HCT116 (cell line): Measurements from ENCODE around the gene LRRC4C. TPM values are rescaled to one million over a fixed set of nuclear protein-coding genes. Genes with fewer than 3 reads are reported as not detected.

Source experiments
- ATAC-seq: fragments of 200-7000 bp; cut with Tn5 transposase; 2 replicates; pipeline ENCODE4 v1.9.1; 2020; ENCODE audit warnings: mild to moderate bottlenecking, moderate library complexity
- BruUV-seq: library from RNA; stranded (reverse); fragments of 400-500 nt; replicated peaks from 2 replicates; lab custom pipeline; 2021; lab: Mats Ljungman, UMichigan
- CTCF ChIA-PET: fragments of 300-600 bp; sonication (Branson Sonifier 250); formaldehyde crosslinking; loops from one replicate; lab custom pipeline; 2021; ENCODE audit warnings: antibody characterized with exemption; lab: Charles Lee
- POLR2A ChIA-PET: fragments of 300-600, 350-600 bp; sonication (Branson Sonifier 250); formaldehyde crosslinking; loops from one replicate; lab custom pipeline; 2021; ENCODE audit warnings: antibody characterized with exemption; lab: Charles Lee
- RAD21 ChIA-PET, 2 experiments: fragments of 300-600 bp; sonication (Branson Sonifier 250); formaldehyde crosslinking; loops; one replicate each; lab custom pipeline; 2023; ENCODE audit warnings: low total read pairs in 2 of 2; ENCODE audit not compliant: uncharacterized antibody in 2 of 2, unreplicated experiment in 2 of 2, low non-redundant PET in 1 of 2; lab: Charles Lee
- DNase-seq: peaks from one replicate; pipeline ENCODE4 v3.0.0-alpha.2; 2010; ENCODE audit warnings: low read depth, low spot score
- H2AFZ ChIP-seq: fragments of 200-600 bp; shearing (Covaris generic), sonication (generic); 2 replicates; pipeline ENCODE4 v1.6.1; 2017; ENCODE audit warnings: low read depth, mixed run types, mixed read lengths, antibody characterized with exemption, low read length; ENCODE audit not compliant: poor library complexity, severe bottlenecking
- H3K27ac ChIP-seq: 2 replicates; pipeline ENCODE4 v1.5.1; 2012; ENCODE audit warnings: low read depth, low read length
- H3K27me3 ChIP-seq: fragments of 200-600 bp; sonication (generic); 2 replicates; pipeline ENCODE4 v1.6.1; 2016; ENCODE audit warnings: mixed run types, low read length, mixed read lengths; ENCODE audit not compliant: insufficient read depth
- H3K36me3 ChIP-seq, 2 experiments: fragments of 200-500 bp in 1 of 2; fragments of 200-600 bp in 1 of 2; sonication (Bioruptor generic) in 1 of 2; sonication (generic) in 1 of 2; 2 replicates each; pipeline versions ENCODE4 v1.5.1 to v1.6.1; 2014 to 2016; ENCODE audit warnings: low read length in 2 of 2, inconsistent platforms in 1 of 2, mixed read lengths in 1 of 2, mixed run types in 1 of 2; ENCODE audit not compliant: insufficient read depth in 2 of 2, control insufficient read depth in 1 of 2
- H3K4me1 ChIP-seq, 2 experiments: fragments of 200-600 bp in 1 of 2; sonication (generic) in 1 of 2; 2 replicates each; pipeline versions ENCODE4 v1.5.1 to v1.6.1; 2012 to 2017; ENCODE audit warnings: low read length in 2 of 2, inconsistent platforms in 1 of 2, mild to moderate bottlenecking in 1 of 2, mixed read lengths in 1 of 2, mixed run types in 1 of 2, moderate library complexity in 1 of 2; ENCODE audit not compliant: insufficient read depth in 2 of 2, control insufficient read depth in 1 of 2
- H3K4me2 ChIP-seq: fragments of 200-600 bp; sonication (generic); 2 replicates; pipeline ENCODE4 v1.6.1; 2017; ENCODE audit warnings: mixed run types, low read length, mixed read lengths
- H3K4me3 ChIP-seq, 2 experiments: fragments of 200-600 bp in 1 of 2; sonication (generic) in 1 of 2; replicated peaks in 1 of 2; 2 replicates each; pipeline ENCODE4 v1.5.1; 2011 to 2016; ENCODE audit warnings: low read length in 2 of 2, control low read depth in 1 of 2, low read depth in 1 of 2, mild to moderate bottlenecking in 1 of 2, mixed read lengths in 1 of 2, mixed run types in 1 of 2
- H3K79me2 ChIP-seq: fragments of 200-600 bp; sonication (generic); 2 replicates; pipeline ENCODE4 v1.6.1; 2017; ENCODE audit warnings: mild to moderate bottlenecking, mixed run types, low read length, moderate library complexity, mixed read lengths; ENCODE audit not compliant: insufficient read depth
- H3K9ac ChIP-seq: fragments of 200-600 bp; sonication (generic); 2 replicates; pipeline ENCODE4 v1.6.1; 2016; ENCODE audit warnings: low read length, mixed read lengths
- H3K9me2 ChIP-seq: fragments of 200-600 bp; sonication (generic), shearing (Covaris generic); 2 replicates; pipeline ENCODE4 v1.6.1; 2017; ENCODE audit warnings: mixed run types, mild to moderate bottlenecking, moderate library complexity; ENCODE audit not compliant: insufficient read depth
- H3K9me3 ChIP-seq, 2 experiments: fragments of 200-500 bp in 1 of 2; fragments of 200-600 bp in 1 of 2; sonication (Bioruptor generic) in 1 of 2; sonication (generic) in 1 of 2; 2 replicates each; pipeline ENCODE4 v1.6.1; 2014 to 2017; ENCODE audit warnings: low read length in 2 of 2, mixed read lengths in 2 of 2, inconsistent platforms in 1 of 2, low read depth in 1 of 2, mild to moderate bottlenecking in 1 of 2, mixed run types in 1 of 2, moderate library complexity in 1 of 2; ENCODE audit not compliant: control insufficient read depth in 1 of 2, insufficient read depth in 1 of 2
- H4K20me1 ChIP-seq: fragments of 200-600 bp; sonication (generic), shearing (Covaris generic); 2 replicates; pipeline ENCODE4 v1.6.1; 2017; ENCODE audit warnings: mixed run types, mild to moderate bottlenecking, moderate library complexity; ENCODE audit not compliant: insufficient read depth
- CBX3 ChIP-seq: IDR thresholded peaks from 2 replicates; pipeline ENCODE4 v1.6.1; 2012; ENCODE audit warnings: low read depth
- CEBPB ChIP-seq: IDR thresholded peaks from 2 replicates; pipeline ENCODE4 v1.6.1; 2012; ENCODE audit warnings: low read depth
- EGR1 ChIP-seq: IDR thresholded peaks from 2 replicates; pipeline ENCODE4 v1.6.1; 2012; ENCODE audit warnings: low read depth
- ELF1 ChIP-seq: IDR thresholded peaks from 2 replicates; pipeline ENCODE4 v1.6.1; 2012; ENCODE audit warnings: low read depth, borderline replicate concordance
- FOSL1 ChIP-seq: IDR thresholded peaks from 2 replicates; pipeline ENCODE4 v1.6.1; 2012; ENCODE audit warnings: low read depth
- POLR2A ChIP-seq: IDR thresholded peaks from 2 replicates; pipeline ENCODE4 v1.7.0; 2011; ENCODE audit warnings: borderline replicate concordance; ENCODE audit not compliant: insufficient read depth, insufficient read length; ENCODE audit errors: extremely low read depth
- SIN3A ChIP-seq: IDR thresholded peaks from 2 replicates; pipeline ENCODE4 v1.6.1; 2012; ENCODE audit warnings: low read depth
- SRF ChIP-seq: IDR thresholded peaks from 2 replicates; pipeline ENCODE4 v1.6.1; 2012; ENCODE audit warnings: low read depth
- YY1 ChIP-seq: IDR thresholded peaks from 2 replicates; pipeline ENCODE4 v1.6.1; 2011; ENCODE audit warnings: low read length, low read depth, moderate library complexity, mild to moderate bottlenecking; ENCODE audit not compliant: insufficient replicate concordance; ENCODE audit errors: extremely low read depth
- intact Hi-C: fragments of 100-400 bp; cut with micrococcal nuclease; formaldehyde crosslinking; loops from 2 replicates; pipeline ENCODE4 v1.10.0; 2022
- total RNA-seq: library from RNA; stranded (reverse); gene quantifications from one replicate; pipeline ENCODE4 v1.2.1, GENCODE V29; 2021; ENCODE audit not compliant: unreplicated experiment
- TF ChIP-seq, protein P1 (sequence below): IDR thresholded peaks from 2 replicates; pipeline ENCODE4 v1.6.1; 2011; ENCODE audit warnings: mild to moderate bottlenecking, low read length, moderate library complexity; ENCODE audit not compliant: insufficient replicate concordance; ENCODE audit errors: extremely low read depth
- TF ChIP-seq, protein P2 (sequence below): IDR thresholded peaks from 2 replicates; pipeline ENCODE4 v1.6.1; 2012; ENCODE audit warnings: low read depth
- TF ChIP-seq, protein P3 (sequence below): IDR thresholded peaks from 2 replicates; pipeline ENCODE4 v1.6.1; 2012
- TF ChIP-seq, protein P4 (sequence below), 3 experiments: fragments of 200-600 bp in 1 of 3; sonication (generic) in 1 of 3; IDR thresholded peaks in 2 of 3; conservative IDR thresholded peaks in 1 of 3; 2 replicates each; pipeline ENCODE4 v1.5.1; 2012 to 2017; ENCODE audit warnings: low read depth in 2 of 3, low read length in 2 of 3, antibody characterized with exemption in 1 of 3, borderline replicate concordance in 1 of 3, control low read depth in 1 of 3, mild to moderate bottlenecking in 1 of 3, mixed read lengths in 1 of 3, mixed run types in 1 of 3, moderate library complexity in 1 of 3; ENCODE audit not compliant: insufficient read depth in 1 of 3

LRRC4C gene
- total RNA-seq, 1 experiment from 2014 or later: not detected

DNA sequence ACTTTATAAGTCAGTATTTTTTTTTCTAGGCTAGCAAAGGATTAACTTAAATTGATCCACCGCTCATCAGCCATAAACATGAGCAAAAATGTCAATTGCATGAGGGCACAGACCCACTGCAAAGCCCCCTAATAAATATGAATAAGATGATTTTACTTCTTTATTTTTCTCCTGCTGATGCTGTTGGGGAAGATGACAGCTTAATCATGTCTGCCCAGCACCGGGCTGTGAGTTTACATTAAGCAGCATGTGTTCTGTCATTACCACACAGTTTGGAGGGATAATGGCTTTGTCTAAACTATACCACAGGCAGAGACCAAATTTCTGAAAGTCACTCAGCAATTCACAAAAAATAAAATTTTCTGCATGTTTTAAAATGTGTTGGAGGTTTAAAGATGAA is 346.3 kb downstream of the LRRC4C start:
- no peak for TF ChIP-seq CEBPB
- TF ChIP-seq SIN3A: no peak
- ChIA-PET RAD21 (no interaction called here), POLR2A (no interaction called here), CTCF (no interaction called here)
- DNase-seq (no peak), ATAC-seq (no peak)
- no peaks in the 10 kb centered on the region for H3K27me3 ChIP-seq
- H4K20me1 ChIP-seq: no peaks in the 10 kb centered on the region
- H3K27ac ChIP-seq: no peak overlapping the region
- no peak overlapping the region for H3K4me2 ChIP-seq
- H3K36me3 ChIP-seq: no peaks in the 10 kb centered on the region
- no peaks in the 10 kb centered on the region for H3K4me1 ChIP-seq
- H3K79me2 ChIP-seq: no peaks in the 10 kb centered on the region
- H3K4me3 ChIP-seq: no peak overlapping the region
- no peak overlapping the region for H2AFZ ChIP-seq
- BruUV-seq: no TSS peak
- peaks cover 9 to 17% of the 10 kb centered on the region in 2 experiments; a peak in 2 of 4 replicates for H3K9me3 ChIP-seq
- intact Hi-C loops: no loop called here
- H3K9me2 ChIP-seq: no peaks in the 10 kb centered on the region
- H3K9ac ChIP-seq: no peak overlapping the region

DNA sequence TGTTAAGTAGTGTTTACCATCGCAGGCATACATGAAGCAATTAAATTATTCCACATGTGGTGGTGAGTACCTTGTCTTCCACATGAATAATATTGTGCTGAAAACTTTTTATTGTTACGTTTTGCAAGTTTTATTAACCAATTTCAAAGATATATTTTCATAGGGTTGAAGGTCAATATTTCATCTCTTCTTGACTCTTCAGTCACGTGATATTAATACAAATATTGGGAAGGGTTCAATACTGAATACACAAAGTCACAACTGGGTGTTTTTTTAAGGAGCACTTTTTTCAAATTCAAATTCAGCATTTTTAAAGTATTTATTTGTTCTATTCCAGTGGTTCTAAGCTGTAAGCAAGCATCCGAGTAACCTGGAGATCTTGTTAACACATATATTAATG is 348.9 kb downstream of the LRRC4C start:
- H3K9me2 ChIP-seq: no peaks in the 10 kb centered on the region
- TF ChIP-seq FOSL1 (no peak), CBX3 (no peak), POLR2A (no peak), YY1 (no peak), SRF (no peak), EGR1 (no peak), ELF1 (no peak)
- TF ChIP-seq, protein P1, sequence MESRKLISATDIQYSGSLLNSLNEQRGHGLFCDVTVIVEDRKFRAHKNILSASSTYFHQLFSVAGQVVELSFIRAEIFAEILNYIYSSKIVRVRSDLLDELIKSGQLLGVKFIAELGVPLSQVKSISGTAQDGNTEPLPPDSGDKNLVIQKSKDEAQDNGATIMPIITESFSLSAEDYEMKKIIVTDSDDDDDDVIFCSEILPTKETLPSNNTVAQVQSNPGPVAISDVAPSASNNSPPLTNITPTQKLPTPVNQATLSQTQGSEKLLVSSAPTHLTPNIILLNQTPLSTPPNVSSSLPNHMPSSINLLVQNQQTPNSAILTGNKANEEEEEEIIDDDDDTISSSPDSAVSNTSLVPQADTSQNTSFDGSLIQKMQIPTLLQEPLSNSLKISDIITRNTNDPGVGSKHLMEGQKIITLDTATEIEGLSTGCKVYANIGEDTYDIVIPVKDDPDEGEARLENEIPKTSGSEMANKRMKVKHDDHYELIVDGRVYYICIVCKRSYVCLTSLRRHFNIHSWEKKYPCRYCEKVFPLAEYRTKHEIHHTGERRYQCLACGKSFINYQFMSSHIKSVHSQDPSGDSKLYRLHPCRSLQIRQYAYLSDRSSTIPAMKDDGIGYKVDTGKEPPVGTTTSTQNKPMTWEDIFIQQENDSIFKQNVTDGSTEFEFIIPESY: no peak
- TF ChIP-seq, protein P2, sequence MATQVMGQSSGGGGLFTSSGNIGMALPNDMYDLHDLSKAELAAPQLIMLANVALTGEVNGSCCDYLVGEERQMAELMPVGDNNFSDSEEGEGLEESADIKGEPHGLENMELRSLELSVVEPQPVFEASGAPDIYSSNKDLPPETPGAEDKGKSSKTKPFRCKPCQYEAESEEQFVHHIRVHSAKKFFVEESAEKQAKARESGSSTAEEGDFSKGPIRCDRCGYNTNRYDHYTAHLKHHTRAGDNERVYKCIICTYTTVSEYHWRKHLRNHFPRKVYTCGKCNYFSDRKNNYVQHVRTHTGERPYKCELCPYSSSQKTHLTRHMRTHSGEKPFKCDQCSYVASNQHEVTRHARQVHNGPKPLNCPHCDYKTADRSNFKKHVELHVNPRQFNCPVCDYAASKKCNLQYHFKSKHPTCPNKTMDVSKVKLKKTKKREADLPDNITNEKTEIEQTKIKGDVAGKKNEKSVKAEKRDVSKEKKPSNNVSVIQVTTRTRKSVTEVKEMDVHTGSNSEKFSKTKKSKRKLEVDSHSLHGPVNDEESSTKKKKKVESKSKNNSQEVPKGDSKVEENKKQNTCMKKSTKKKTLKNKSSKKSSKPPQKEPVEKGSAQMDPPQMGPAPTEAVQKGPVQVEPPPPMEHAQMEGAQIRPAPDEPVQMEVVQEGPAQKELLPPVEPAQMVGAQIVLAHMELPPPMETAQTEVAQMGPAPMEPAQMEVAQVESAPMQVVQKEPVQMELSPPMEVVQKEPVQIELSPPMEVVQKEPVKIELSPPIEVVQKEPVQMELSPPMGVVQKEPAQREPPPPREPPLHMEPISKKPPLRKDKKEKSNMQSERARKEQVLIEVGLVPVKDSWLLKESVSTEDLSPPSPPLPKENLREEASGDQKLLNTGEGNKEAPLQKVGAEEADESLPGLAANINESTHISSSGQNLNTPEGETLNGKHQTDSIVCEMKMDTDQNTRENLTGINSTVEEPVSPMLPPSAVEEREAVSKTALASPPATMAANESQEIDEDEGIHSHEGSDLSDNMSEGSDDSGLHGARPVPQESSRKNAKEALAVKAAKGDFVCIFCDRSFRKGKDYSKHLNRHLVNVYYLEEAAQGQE: no peak
- TF ChIP-seq, protein P3, sequence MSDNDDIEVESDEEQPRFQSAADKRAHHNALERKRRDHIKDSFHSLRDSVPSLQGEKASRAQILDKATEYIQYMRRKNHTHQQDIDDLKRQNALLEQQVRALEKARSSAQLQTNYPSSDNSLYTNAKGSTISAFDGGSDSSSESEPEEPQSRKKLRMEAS: no peak
- TF ChIP-seq, protein P4, sequence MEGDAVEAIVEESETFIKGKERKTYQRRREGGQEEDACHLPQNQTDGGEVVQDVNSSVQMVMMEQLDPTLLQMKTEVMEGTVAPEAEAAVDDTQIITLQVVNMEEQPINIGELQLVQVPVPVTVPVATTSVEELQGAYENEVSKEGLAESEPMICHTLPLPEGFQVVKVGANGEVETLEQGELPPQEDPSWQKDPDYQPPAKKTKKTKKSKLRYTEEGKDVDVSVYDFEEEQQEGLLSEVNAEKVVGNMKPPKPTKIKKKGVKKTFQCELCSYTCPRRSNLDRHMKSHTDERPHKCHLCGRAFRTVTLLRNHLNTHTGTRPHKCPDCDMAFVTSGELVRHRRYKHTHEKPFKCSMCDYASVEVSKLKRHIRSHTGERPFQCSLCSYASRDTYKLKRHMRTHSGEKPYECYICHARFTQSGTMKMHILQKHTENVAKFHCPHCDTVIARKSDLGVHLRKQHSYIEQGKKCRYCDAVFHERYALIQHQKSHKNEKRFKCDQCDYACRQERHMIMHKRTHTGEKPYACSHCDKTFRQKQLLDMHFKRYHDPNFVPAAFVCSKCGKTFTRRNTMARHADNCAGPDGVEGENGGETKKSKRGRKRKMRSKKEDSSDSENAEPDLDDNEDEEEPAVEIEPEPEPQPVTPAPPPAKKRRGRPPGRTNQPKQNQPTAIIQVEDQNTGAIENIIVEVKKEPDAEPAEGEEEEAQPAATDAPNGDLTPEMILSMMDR (IDR thresholded peaks at IDR 0.05 in 2 of 3, conservative IDR thresholded peaks at IDR 0.05 in 1 of 3; ENCODE audit: borderline replicate concordance in 1 of 3, insufficient read depth in 1 of 3, low read depth in 2 of 3, low read length in 2 of 3): no peak

More for the DNA sequence above, 348.9 kb downstream of the LRRC4C start:
- no peak for ATAC-seq
- Histone ChIP-seq H3K27ac (no peak overlapping the region), H3K4me2 (no peak overlapping the region), H2AFZ (no peak overlapping the region), H3K4me1 (no peaks in the 10 kb centered on the region), H3K4me3 (no peak overlapping the region), H3K27me3 (no peaks in the 10 kb centered on the region), H3K9me3 (peaks cover 3 to 16% of the 10 kb centered on the region in 2 experiments; a peak in 2 of 4 replicates), H3K79me2 (no peaks in the 10 kb centered on the region), H4K20me1 (no peaks in the 10 kb centered on the region), H3K9ac (no peak overlapping the region), H3K36me3 (no peaks in the 10 kb centered on the region)
- ChIA-PET CTCF (no interaction called here), RAD21 (no interaction called here), POLR2A (no interaction called here)
- no peak for DNase-seq
- no TSS peak for BruUV-seq
- intact Hi-C loops: no loop called here
